Spleen (tissue), 7 donors: ENCODE results near the gene ADGRE1.

ENCODE experiments used
- POLR2A ChIP-seq, 3 donors: fragments of 450-650 bp; IDR thresholded peaks; one replicate each; pipeline ENCODE4 v1.5.1; 2017; ENCODE audit warnings: antibody characterized with exemption in 3 of 3, mild to moderate bottlenecking in 1 of 3
- POLR2AphosphoS5 ChIP-seq, 3 donors: sonication (generic); formaldehyde crosslinking; IDR thresholded peaks; one replicate each; pipeline ENCODE4 v1.5.1; 2017; ENCODE audit warnings: antibody characterized with exemption in 3 of 3
- TF ChIP-seq, protein P1 (sequence below), 11 experiments: fragments of 200-600 bp in 7 of 11; fragments of 450-650 bp in 4 of 11; sonication (generic) in 4 of 11; IDR thresholded peaks in 8 of 11; conservative IDR thresholded peaks in 3 of 11; 1 replicate in 7 of 11; 2 replicates in 4 of 11; pipeline versions ENCODE4 v1.4.0 to v1.8.0; 2016 to 2021; ENCODE audit warnings: antibody characterized with exemption in 11 of 11, inconsistent platforms in 4 of 11, mild to moderate bottlenecking in 1 of 11
- donor health status: DM: no; HTN: no; CAD: no; lungs with moderate emphysema.
- donor health status: DM: no; HTN: no; CAD: no.
- donor health status: DM: no; HTN: no; CAD: no.

DNA sequence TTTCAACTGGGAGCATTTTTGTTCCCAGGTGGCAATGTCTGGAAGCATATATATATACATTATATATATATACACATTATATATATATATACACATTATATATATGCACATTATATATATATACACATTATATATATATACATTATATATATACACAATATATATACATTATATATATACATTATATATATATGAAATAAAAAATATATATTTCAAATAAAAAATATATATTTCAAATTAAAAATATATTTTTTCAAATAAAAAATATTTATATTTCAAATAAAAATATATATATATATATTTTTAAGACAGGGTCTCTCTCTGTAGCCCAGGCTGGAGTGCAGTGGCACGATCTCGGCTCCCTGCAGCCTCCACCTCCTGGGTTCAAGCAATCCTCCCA is 61.5 kb downstream of the ADGRE1 start:
- TF ChIP-seq, protein P1, sequence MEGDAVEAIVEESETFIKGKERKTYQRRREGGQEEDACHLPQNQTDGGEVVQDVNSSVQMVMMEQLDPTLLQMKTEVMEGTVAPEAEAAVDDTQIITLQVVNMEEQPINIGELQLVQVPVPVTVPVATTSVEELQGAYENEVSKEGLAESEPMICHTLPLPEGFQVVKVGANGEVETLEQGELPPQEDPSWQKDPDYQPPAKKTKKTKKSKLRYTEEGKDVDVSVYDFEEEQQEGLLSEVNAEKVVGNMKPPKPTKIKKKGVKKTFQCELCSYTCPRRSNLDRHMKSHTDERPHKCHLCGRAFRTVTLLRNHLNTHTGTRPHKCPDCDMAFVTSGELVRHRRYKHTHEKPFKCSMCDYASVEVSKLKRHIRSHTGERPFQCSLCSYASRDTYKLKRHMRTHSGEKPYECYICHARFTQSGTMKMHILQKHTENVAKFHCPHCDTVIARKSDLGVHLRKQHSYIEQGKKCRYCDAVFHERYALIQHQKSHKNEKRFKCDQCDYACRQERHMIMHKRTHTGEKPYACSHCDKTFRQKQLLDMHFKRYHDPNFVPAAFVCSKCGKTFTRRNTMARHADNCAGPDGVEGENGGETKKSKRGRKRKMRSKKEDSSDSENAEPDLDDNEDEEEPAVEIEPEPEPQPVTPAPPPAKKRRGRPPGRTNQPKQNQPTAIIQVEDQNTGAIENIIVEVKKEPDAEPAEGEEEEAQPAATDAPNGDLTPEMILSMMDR (IDR thresholded peaks at IDR 0.05 in 8 of 11, conservative IDR thresholded peaks at IDR 0.05 in 3 of 11), result no peak
- TF ChIP-seq POLR2A (IDR thresholded peaks at IDR 0.05) (no peak), POLR2AphosphoS5 (IDR thresholded peaks at IDR 0.05) (no peak)
